ENCODE measurements around the gene TMPRSS13. TPM values are rescaled to one million over a fixed set of nuclear protein-coding genes. Genes with fewer than 3 reads are reported as not detected.

The TMPRSS13 gene
- total and polyA plus RNA-seq, 7 donors, result not detected

GRCh38 chr11:117870103-117870952 lies 58.9 kb downstream of the TMPRSS13 start:
- ATAC-seq (no peak), DNase-seq (no peak)
- intact Hi-C loops (cut with DNase I), result no loop called here
- Histone ChIP-seq H3K9me3 (no peaks in the 10 kb centered on the region), H3K4me3 (no peak overlapping the region), H3K4me1 (no peaks in the 10 kb centered on the region), H3K36me3 (ENCODE audit: insufficient read depth in 1 of 2, low read depth in 1 of 2) (no peaks in the 10 kb centered on the region), H3K27me3 (ENCODE audit: insufficient read depth in 3 of 3, low read length in 2 of 3) (peaks cover 0 to 50% (median 16%) of the 10 kb centered on the region in 3 donors), H3K27ac (no peak overlapping the region)
- no peak for TF ChIP-seq CTCF (IDR thresholded peaks at IDR 0.05)
- WGBS, 3 donors, result 62 to 69% (median 68%) methylated on average over 9 of the region's 9 CpGs

GRCh38 chr11:117869604-117870003 lies 59.6 kb downstream of the TMPRSS13 start:
- DNase-seq (no peak), ATAC-seq (no peak)
- Histone ChIP-seq H3K9me3 (no peaks in the 10 kb centered on the region), H3K27ac (no peak overlapping the region), H3K36me3 (ENCODE audit: insufficient read depth in 1 of 2, low read depth in 1 of 2) (no peaks in the 10 kb centered on the region), H3K4me3 (no peak overlapping the region), H3K4me1 (no peaks in the 10 kb centered on the region), H3K27me3 (ENCODE audit: insufficient read depth in 3 of 3, low read length in 2 of 3) (peaks cover 0 to 43% (median 9%) of the 10 kb centered on the region in 3 donors)
- WGBS, 3 donors, result 41 to 45% (median 42%) methylated on average over 4 of the region's 4 CpGs
- no peak for TF ChIP-seq CTCF (IDR thresholded peaks at IDR 0.05)
- intact Hi-C loops (cut with DNase I), result no loop called here

GRCh38 chr11:117868815-117869561 lies 60.2 kb downstream of the TMPRSS13 start:
- H3K27me3 ChIP-seq (ENCODE audit: insufficient read depth in 3 of 3, low read length in 2 of 3), result peaks cover 0 to 38% (median 8%) of the 10 kb centered on the region in 3 donors
- no peaks in the 10 kb centered on the region for H3K4me1 ChIP-seq
- DNase-seq (no peak), ATAC-seq (no peak)
- TF ChIP-seq CTCF (IDR thresholded peaks at IDR 0.05), result no peak
- no peak overlapping the region for H3K4me3 ChIP-seq
- H3K36me3 ChIP-seq (ENCODE audit: insufficient read depth in 1 of 2, low read depth in 1 of 2), result no peaks in the 10 kb centered on the region
- 71 to 78% (median 76%) methylated on average over 17 of the region's 17 CpGs for WGBS, 3 donors
- intact Hi-C loops (cut with DNase I), result no loop called here
- H3K9me3 ChIP-seq, result no peaks in the 10 kb centered on the region
- no peak overlapping the region for H3K27ac ChIP-seq

GRCh38 chr11:117868088-117868487 lies 61.1 kb downstream of the TMPRSS13 start:
- H3K27ac ChIP-seq, result no peak overlapping the region
- ATAC-seq, result no peak
- H3K4me3 ChIP-seq, result no peak overlapping the region
- no peaks in the 10 kb centered on the region for H3K36me3 ChIP-seq (ENCODE audit: insufficient read depth in 1 of 2, low read depth in 1 of 2)
- H3K4me1 ChIP-seq, result no peaks in the 10 kb centered on the region
- no peak for TF ChIP-seq CTCF (IDR thresholded peaks at IDR 0.05)
- peaks cover 0 to 36% (median 8%) of the 10 kb centered on the region in 3 donors for H3K27me3 ChIP-seq (ENCODE audit: insufficient read depth in 3 of 3, low read length in 2 of 3)
- intact Hi-C loops (cut with DNase I), result no loop called here
- DNase-seq, result no peak
- 82 to 87% (median 84%) methylated on average over 11 of the region's 11 CpGs for WGBS, 3 donors
- no peaks in the 10 kb centered on the region for H3K9me3 ChIP-seq

Measured in psoas muscle (tissue), 8 donors.